WTC11 (cell line): Measurements from ENCODE around the gene CDH6. TPM values are rescaled to one million over a fixed set of nuclear protein-coding genes. Genes with fewer than 3 reads are reported as not detected.

ENCODE experiments used
- ATAC-seq: fragments of 200-7000 bp; cut with Tn5 transposase; 2 replicates; pipeline ENCODE4 v1.10.0; 2021; ENCODE audit warnings: mild to moderate bottlenecking, moderate library complexity
- CTCF ChIA-PET: fragments of 300-600 bp; sonication (Branson Sonifier 250); formaldehyde crosslinking; loops from one replicate; lab custom pipeline; 2021; ENCODE audit warnings: antibody characterized with exemption; lab: Charles Lee
- POLR2A ChIA-PET: fragments of 350-600 bp; sonication (Branson Sonifier 250); formaldehyde crosslinking; loops from one replicate; lab custom pipeline; 2021; ENCODE audit warnings: antibody characterized with exemption; lab: Charles Lee
- DNase-seq: peaks from one replicate; pipeline ENCODE4 v3.0.0; 2021; ENCODE audit warnings: low spot score
- H3K27ac Mint-ChIP-seq: 2 replicates; pipeline ENCODE4 v1.8.0; 2021; ENCODE audit warnings: mixed read lengths
- H3K27me3 Mint-ChIP-seq: 2 replicates; pipeline ENCODE4 v1.8.0; 2021; ENCODE audit warnings: low read depth, mild to moderate bottlenecking, moderate library complexity, mixed read lengths
- H3K36me3 Mint-ChIP-seq: 2 replicates; pipeline ENCODE4 v1.8.0; 2021; ENCODE audit warnings: mixed read lengths
- H3K4me1 Mint-ChIP-seq: 2 replicates; pipeline ENCODE4 v1.8.0; 2022; ENCODE audit warnings: mixed read lengths
- H3K4me3 Mint-ChIP-seq: 2 replicates; pipeline ENCODE4 v1.8.0; 2021; ENCODE audit warnings: mild to moderate bottlenecking, moderate library complexity, mixed read lengths
- H3K9me3 Mint-ChIP-seq: 2 replicates; pipeline ENCODE4 v1.8.0; 2021; ENCODE audit warnings: mixed read lengths
- CDX4 ChIP-seq: fragments of 250-450 bp; sonication (Bioruptor Pico); IDR thresholded peaks from 2 replicates; pipeline ENCODE4 v1.9.0; 2021; ENCODE audit warnings: moderate library complexity, mild to moderate bottlenecking, inconsistent platforms, borderline replicate concordance
- CTCF ChIP-seq: fragments of 200-600 bp; IDR thresholded peaks from 2 replicates; pipeline ENCODE4 v1.8.0; 2022; ENCODE audit warnings: antibody characterized with exemption
- E2F5 ChIP-seq: sonication (generic); formaldehyde crosslinking; IDR thresholded peaks from 2 replicates; pipeline ENCODE4 v1.8.1; 2022; ENCODE audit warnings: mild to moderate bottlenecking, moderate library complexity, missing genetic modification reagents
- ERG ChIP-seq: fragments of 250-450 bp; sonication (Bioruptor Pico); IDR thresholded peaks from 2 replicates; pipeline ENCODE4 v1.8.0; 2021; ENCODE audit warnings: mild to moderate bottlenecking
- KAT7 ChIP-seq: sonication (generic); formaldehyde crosslinking; IDR thresholded peaks from 2 replicates; pipeline ENCODE4 v1.8.1; 2023; ENCODE audit warnings: missing genetic modification reagents, mild to moderate bottlenecking, borderline replicate concordance
- NR1H2 ChIP-seq: sonication (generic); formaldehyde crosslinking; IDR thresholded peaks from 2 replicates; pipeline ENCODE4 v1.9.0; 2021; ENCODE audit warnings: mild to moderate bottlenecking, moderate library complexity, missing genetic modification reagents
- SMAD4 ChIP-seq: sonication (generic); formaldehyde crosslinking; IDR thresholded peaks from 2 replicates; pipeline ENCODE4 v1.8.0; 2022; ENCODE audit warnings: mild to moderate bottlenecking, missing genetic modification reagents
- TEAD4 ChIP-seq: sonication (generic); formaldehyde crosslinking; IDR thresholded peaks from 2 replicates; pipeline ENCODE4 v1.8.0; 2022; ENCODE audit warnings: mild to moderate bottlenecking, missing genetic modification reagents
- TP53 ChIP-seq: sonication (generic); formaldehyde crosslinking; IDR thresholded peaks from 2 replicates; pipeline ENCODE4 v1.8.1; 2023; ENCODE audit warnings: mild to moderate bottlenecking, missing genetic modification reagents
- USF2 ChIP-seq: sonication (generic); formaldehyde crosslinking; IDR thresholded peaks from 2 replicates; pipeline ENCODE4 v1.8.1; 2023; ENCODE audit warnings: mild to moderate bottlenecking, missing genetic modification reagents, moderate library complexity
- ZMAT4 ChIP-seq: fragments of 250-450 bp; sonication (Bioruptor Pico); IDR thresholded peaks from 2 replicates; pipeline ENCODE4 v1.9.0; 2021; ENCODE audit warnings: mild to moderate bottlenecking
- ZNF121 ChIP-seq: sonication (generic); formaldehyde crosslinking; IDR thresholded peaks from 2 replicates; pipeline ENCODE4 v1.8.0; 2023; ENCODE audit warnings: missing genetic modification reagents
- ZNF232 ChIP-seq: sonication (generic); formaldehyde crosslinking; IDR thresholded peaks from 2 replicates; pipeline ENCODE4 v1.8.0; 2022; ENCODE audit warnings: mild to moderate bottlenecking, missing genetic modification reagents
- ZNF423 ChIP-seq: fragments of 250-450 bp; sonication (Bioruptor Pico); IDR thresholded peaks from 2 replicates; pipeline ENCODE4 v2.1.2; 2022; ENCODE audit warnings: mild to moderate bottlenecking, moderate library complexity
- ZNF425 ChIP-seq: fragments of 250-450 bp; sonication (Bioruptor Pico); conservative IDR thresholded peaks from 2 replicates; pipeline ENCODE4 v1.9.0; 2021; ENCODE audit warnings: mild to moderate bottlenecking
- total RNA-seq: library from RNA; stranded (reverse); gene quantifications from 3 replicates; pipeline ENCODE4 v1.2.3, GENCODE V29; 2021

Gene CDH6
- total RNA-seq, 1 experiment from 2014 or later: 2.6 TPM

- ATAC-seq (peak; percentile 34), DNase-seq (no peak)
- Mint-ChIP-seq H3K27me3 (peaks cover 55% of the 10 kb centered on the region), H3K4me3 (no peak overlapping the region), H3K27ac (no peak overlapping the region), H3K4me1 (peaks cover 31% of the 10 kb centered on the region), H3K36me3 (no peaks in the 10 kb centered on the region), H3K9me3 (no peaks in the 10 kb centered on the region)
- POLR2A ChIA-PET: no interaction called here
- TF ChIP-seq ERG (CRISPR knock-in tag): no peak
- TF ChIP-seq SMAD4 (CRISPR knock-in tag): no peak
- no peak for TF ChIP-seq KAT7
- TF ChIP-seq ZMAT4 (CRISPR knock-in tag): no peak
- no peak for TF ChIP-seq ZNF121 (CRISPR knock-in tag)
- no peak for TF ChIP-seq CTCF
- TF ChIP-seq ZNF232 (CRISPR knock-in tag): no peak
- CTCF ChIA-PET: no interaction called here
Observed at GRCh38 chr5:31196309-31196708, 2.8 kb downstream of the CDH6 start.

- CTCF ChIA-PET: interaction anchor here (0.7 kb wide), 1 partner anchor 28 kb away, joined by 6 read pairs; no protein-coding TSS in a partner anchor
- DNase-seq: no peak
- peaks cover 47% of the 10 kb centered on the region for H3K27me3 Mint-ChIP-seq
- TF ChIP-seq ZNF425 (CRISPR knock-in tag) (no peak), ZNF423 (CRISPR knock-in tag) (no peak), NR1H2 (CRISPR knock-in tag) (no peak), TP53 (CRISPR knock-in tag) (no peak), CDX4 (CRISPR knock-in tag) (no peak), TEAD4 (CRISPR knock-in tag) (no peak), ERG (CRISPR knock-in tag) (no peak), E2F5 (CRISPR knock-in tag) (no peak)
- TF ChIP-seq, all 79 proteins: peak for 0
- POLR2A ChIA-PET: no interaction called here
- ATAC-seq: no peak
- Mint-ChIP-seq H3K36me3 (no peaks in the 10 kb centered on the region), H3K27ac (no peak overlapping the region), H3K4me3 (no peak overlapping the region), H3K9me3 (no peaks in the 10 kb centered on the region), H3K4me1 (peaks cover 31% of the 10 kb centered on the region)
Observed at GRCh38 chr5:31197183-31197582, 3.7 kb downstream of the CDH6 start.

GRCh38 chr5:31204958-31205357 is 11.5 kb downstream of the CDH6 start:
- CTCF ChIA-PET: no interaction called here
- no peaks in the 10 kb centered on the region for H3K36me3 Mint-ChIP-seq

More at GRCh38 chr5:31204958-31205357, 11.5 kb downstream of the CDH6 start:
- no peak overlapping the region for H3K4me3 Mint-ChIP-seq
- DNase-seq: no peak
- H3K4me1 Mint-ChIP-seq: no peaks in the 10 kb centered on the region
- H3K27me3 Mint-ChIP-seq: no peaks in the 10 kb centered on the region
- POLR2A ChIA-PET: no interaction called here
- no peak for TF ChIP-seq USF2 (CRISPR knock-in tag)
- ATAC-seq: no peak
- no peaks in the 10 kb centered on the region for H3K9me3 Mint-ChIP-seq
- H3K27ac Mint-ChIP-seq: no peak overlapping the region
